Stimulated activated CD4-positive, alpha-beta T cell treated with anti-CD3 and anti-CD28 coated beads, Interleukin-12 subunit alpha, Interleukin-12 subunit beta, amount 100 ng/mL, for 24 hours (primary cell): ENCODE measurements around the gene ANKMY1.
"Not testable (repeated sequence)": the region's sequence is repeated elsewhere in the genome, so short reads cannot be mapped to it uniquely, and the experiment has no call there.

ENCODE experiments used
- DNase-seq, 2 experiments: peaks; one replicate each; pipeline ENCODE4 v3.0.0-alpha.2; 2020; ENCODE audit warnings: low read depth in 2 of 2

The ANKMY1 gene

DNA sequence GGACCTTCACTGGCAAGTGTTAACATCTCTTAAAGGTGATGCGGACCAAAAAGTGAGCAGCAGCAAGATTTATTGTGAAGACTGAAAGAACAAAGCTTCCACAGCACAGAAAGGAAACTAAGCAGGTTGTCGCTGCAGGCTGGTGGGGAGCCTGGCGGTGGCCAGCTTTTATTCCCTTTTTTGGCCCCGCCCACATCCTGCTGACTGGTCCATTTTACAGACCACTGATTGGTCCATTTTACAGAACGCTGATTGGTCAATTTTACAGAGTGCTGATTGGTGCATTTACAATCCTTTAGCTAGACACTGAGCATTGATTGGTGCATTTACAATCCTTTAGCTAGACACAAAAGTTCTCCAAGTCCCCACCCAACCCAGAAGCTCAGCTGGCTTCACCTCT, 35.9 kb downstream of the ANKMY1 start:
- not testable (repeated sequence) for DNase-seq

DNA sequence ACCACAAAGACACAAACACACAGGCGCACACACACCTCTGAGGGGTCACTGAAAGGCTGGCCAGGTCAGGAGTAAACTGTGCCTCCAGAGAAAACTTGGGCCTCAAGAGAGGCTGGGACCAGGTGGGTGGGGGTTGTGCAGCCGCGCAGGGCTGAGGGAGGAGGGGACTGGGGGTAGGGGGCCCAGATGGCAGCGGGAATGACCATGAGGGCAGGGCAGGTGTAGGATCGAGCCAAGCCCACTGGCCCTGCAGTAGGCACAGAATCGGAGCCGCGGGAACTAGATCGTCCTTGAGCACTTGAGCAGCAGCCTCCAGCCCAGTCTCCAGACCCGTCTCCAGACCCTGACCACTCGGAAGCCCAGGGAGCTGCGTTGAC, 36.8 kb downstream of the ANKMY1 start:
- no peak for DNase-seq

GRCh38 chr2:240520130-240520973, 37.4 kb downstream of the ANKMY1 start:
- DNase-seq = no peak

GRCh38 chr2:240519396-240520129, 38.2 kb downstream of the ANKMY1 start:
- no peak for DNase-seq

- DNase-seq = no peak
These were observed 38.8 kb downstream of the ANKMY1 start for GRCh38 chr2:240518981-240519380.

GRCh38 chr2:240517342-240517741, 40.4 kb downstream of the ANKMY1 start:
- DNase-seq = no peak

- DNase-seq = no peak
These were observed 43.2 kb downstream of the ANKMY1 start for GRCh38 chr2:240514631-240515030.

DNA sequence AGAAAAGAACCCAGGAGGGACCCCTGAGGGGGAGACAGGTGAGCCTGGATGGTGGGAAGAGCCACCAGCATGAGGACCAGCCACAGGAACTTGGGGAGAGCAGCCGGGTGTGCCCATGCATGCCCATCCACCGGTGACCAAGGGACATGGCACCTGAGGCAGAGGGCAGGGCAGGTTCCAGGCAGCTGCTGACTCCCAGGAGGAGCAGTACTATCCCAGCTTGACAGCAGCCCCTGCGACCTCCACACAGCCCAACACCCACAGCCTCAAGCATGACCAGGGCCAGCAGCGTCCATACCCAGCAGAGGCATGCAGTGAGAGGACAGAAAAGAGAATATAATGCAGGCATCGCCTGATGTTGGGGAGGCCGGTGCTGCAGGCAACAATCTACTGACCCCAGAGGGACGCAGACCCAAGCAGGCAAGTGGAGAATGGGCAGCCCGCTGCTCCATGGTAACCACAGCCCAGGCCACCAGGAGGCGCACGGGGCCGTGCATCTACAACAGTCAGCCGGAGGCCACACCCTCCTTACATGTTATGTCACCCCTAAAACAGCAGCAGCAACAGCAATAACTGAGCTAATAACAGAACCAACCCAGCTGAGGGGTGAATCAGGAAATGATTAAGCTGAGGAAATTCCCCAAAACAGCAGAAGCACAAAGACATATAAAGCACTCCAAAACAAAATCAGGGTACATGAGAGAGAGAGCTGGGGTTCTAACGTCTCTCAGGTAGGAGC, 44.1 kb downstream of the ANKMY1 start:
- peak; percentile 68 to 78 for DNase-seq

DNA sequence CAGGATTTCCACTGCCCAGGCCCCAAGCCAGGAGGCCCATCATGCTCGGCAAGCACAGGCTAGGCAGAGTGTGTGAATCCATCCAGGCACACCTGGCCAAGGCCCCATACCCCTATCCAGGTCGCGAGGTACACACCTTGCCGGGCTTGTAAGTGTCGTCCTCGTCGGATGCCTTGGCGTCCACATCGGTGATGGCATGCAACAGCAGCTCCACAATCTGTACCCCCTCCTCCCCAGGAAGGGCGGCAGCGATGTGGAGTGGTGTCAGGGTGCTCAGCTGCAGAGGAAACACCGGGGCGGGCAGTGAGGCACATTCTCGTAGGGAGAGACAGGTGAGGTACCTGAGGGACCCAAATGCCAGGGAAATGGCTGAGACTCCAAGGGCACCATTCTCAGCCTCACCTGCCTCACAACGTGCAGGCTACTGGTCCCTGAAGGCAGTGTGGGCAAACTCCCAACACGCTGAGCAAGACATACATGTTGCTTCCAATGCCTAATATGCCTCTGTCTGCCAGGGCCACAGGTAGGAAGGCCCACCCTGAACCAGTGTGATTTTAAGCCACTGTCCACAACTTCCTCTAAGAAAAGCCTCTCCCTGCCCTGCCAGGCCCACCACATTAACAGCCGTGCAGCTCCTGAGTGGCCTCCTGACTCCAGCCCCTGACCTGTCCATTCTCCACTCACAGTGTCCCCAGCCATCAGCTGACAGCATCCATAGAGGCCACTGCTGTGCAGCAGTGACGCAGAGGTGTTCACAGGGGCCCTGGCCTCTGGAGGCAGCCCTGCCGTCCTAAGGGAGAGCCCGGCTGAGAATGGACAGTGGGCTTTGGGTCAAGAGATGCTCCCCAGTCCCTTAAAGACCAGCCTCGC, 44.9 kb downstream of the ANKMY1 start:
- DNase-seq = no peak

DNA sequence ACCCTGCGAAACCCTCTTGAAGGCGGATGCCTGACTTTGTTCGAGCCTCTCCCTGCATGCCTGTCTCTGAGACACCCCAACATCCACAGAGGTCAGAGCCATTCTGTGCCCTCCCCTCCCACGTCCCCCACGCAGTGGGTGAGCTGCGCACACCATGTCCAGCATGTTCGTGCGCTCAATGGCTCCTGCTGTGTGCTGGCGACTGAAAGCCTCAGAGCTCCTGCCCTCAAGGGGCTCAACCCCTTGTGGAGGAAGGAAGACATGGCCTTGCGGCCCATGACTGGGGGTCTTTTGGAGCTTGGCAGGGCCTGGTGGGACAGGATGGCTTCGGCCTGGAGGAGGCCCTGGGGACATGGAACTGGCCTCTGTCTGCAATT, 45.7 kb downstream of the ANKMY1 start:
- no peak for DNase-seq

GRCh38 chr2:240511351-240512108, 46.3 kb downstream of the ANKMY1 start:
- no peak for DNase-seq

- DNase-seq = no peak
These were observed 47.1 kb downstream of the ANKMY1 start for GRCh38 chr2:240510513-240511210.

- no peak for DNase-seq
These were observed 47.9 kb downstream of the ANKMY1 start for GRCh38 chr2:240509667-240510512.

DNA sequence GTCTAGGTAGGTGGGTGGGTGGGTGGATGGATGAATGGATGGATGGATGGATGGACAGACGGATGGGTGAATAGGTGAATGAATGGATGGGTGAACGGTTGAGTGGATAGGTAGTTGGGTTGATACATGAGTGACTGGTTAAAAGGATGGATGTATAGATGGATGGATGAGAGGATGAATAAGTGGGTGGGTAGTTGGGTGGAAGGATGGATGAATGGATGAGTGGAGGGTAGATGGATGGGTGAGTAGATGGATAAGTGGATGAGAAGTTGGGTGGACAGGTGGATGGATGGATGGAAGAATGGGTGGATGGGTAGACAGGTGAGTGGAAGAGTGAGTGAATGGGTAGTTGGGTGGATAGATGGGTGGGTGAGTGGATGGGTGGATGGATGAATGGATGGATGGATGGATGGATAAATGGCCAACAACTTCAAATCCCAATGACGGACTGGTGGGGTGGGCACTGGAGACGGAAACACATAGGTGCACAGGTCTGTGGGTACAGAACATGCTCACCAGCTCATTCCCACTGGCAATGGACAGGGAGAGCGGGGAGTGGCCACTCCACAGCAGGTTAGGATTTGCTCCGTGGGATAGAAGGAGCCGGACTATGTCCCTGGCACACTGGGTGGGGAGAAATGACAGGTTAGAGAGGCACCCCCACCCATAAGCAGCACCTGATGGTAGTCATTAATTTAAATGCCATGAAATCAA, 48.8 kb downstream of the ANKMY1 start:
- no peak for DNase-seq

- no peak for DNase-seq
These were observed 50.0 kb downstream of the ANKMY1 start for GRCh38 chr2:240507778-240508251.

DNA sequence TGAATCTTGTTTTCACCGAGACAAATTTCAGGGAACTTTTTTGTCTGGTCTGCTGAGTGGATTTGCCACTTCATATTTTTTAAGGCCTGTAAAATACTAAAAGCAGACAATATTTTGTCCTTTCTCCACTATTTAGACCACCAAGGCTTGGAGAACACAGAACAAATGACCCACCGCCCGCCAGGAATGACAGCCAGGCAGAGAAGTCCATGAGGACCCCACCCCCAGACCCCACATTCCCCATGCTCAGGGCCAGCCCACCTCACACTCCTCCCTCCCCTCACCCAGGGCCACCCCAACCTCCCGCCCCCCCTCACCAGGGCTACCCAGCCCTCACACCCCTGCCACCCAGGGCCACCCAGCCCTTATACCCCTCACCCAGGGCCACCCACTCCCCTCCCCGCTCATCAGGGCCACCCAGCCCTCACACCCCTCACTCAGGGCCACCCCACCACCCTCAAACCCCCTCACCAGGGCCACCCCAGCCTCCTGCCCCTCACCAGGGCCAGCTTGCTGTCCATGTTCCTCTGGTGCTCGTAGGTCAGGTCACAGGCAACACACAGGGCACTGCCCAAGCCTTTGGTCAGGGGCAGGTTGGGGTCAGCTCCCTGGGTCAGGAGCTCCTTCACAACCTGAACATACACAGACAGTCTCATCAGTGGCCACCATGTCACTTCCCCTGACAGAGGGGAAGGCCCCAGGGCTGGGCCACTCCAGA, 50.6 kb downstream of the ANKMY1 start:
- no peak for DNase-seq

GRCh38 chr2:240506406-240507059, 51.3 kb downstream of the ANKMY1 start:
- no peak for DNase-seq
